Hematopoietic multipotent progenitor cell treated with erythropoietin and hydrocortisone succinate and interleukin-3 and kit ligand, for 6 days (in vitro differentiated cells): ENCODE data around the gene LAMB2.

Experiments
- DNase-seq: peaks from one replicate; pipeline ENCODE4 v3.0.0-alpha.2; 2015

LAMB2 gene

GRCh38 chr3:49132437-49133225, at the start of gene LAMB2:
LAMB2 (minus strand) TSS chr3:49133050; CDS start chr3:49132867, 183 bp downstream.
- peak; percentile 35 for DNase-seq

GRCh38 chr3:49181351-49181750, 48.5 kb upstream of the LAMB2 start:
- no peak for DNase-seq

- DNase-seq: no peak
Measured at GRCh38 chr3:49180116-49180515, 47.3 kb upstream of the LAMB2 start.

- no peak for DNase-seq
Measured at GRCh38 chr3:49177073-49177472, 44.2 kb upstream of the LAMB2 start.

- no peak for DNase-seq
Measured at GRCh38 chr3:49175530-49175929, 42.7 kb upstream of the LAMB2 start.

DNA sequence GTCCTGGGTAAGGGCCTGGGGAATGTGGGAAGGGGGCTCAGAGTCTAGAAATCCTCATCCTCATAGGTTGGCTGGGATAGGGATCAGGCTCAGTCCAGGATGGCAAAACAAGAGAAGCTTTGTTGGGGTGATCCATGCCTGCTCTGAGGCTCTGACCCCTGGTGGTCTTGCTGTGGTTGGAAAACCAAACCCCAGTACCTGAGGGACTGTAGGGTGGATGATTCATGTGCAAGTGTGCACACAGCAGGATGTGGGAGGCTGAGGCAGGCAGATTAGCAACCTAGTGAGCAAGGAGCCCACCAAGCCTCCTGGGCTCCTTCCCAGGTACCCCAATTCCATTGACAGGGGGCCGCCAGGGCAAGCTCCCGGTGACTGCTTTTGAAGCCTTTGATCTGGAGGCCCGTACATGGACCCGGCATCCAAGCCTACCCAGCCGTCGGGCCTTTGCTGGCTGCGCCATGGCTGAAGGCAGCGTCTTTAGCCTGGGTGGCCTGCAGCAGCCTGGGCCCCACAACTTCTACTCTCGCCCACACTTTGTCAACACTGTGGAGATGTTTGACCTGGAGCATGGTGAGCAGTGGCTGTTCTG, 41.6 kb upstream of the LAMB2 start:
- no peak for DNase-seq

DNA sequence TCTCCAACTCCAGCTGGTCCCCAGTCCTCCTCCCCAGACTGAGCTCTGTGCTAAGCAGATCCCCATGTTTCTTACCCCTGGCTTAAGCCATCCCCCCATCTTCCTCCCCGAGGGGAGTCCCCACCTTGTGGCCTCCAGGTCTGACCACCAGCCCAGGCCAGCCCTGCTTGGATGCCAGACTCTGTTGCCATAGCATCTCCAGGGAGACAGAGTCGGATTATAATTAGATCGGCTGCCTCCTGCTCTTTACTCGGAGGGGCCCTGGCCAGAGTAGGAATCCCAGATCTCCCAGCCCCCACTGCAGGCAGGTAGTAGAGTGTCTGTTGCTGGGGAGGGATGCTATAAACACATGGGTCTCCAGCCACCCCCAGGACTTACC, 40.9 kb upstream of the LAMB2 start:
- no peak for DNase-seq

DNA sequence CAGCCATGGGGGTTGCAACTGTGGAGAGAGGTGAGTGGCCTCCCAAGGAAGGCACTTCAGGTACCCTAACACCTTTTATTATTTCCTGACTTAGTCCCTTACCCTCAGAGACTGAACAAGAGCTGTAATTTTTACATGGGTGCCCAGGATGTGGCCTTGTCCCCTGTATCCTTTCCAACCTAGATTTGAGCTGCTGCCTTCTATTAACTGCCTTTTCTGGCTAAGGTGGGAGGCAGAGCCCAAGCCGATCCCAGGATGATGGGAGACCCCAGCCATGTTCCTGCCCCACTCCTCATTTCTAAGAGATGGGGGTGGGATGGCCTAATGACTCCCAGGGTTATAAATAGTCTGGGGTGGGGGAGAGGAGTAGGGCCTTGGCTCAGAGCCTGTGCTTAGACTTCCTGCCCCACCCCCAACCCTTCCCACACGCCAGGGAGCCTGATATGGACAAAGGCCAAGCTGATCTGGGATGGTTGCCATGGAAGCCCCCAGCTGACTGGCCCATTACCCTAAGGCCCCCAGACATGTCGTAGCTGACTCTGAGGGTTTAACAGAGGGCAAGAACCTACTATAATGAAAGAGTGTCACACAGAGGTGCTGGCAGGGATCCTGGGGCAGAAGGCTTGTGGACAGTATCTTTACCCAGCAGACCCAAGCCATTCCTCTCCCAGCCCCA, 40.4 kb upstream of the LAMB2 start:
- DNase-seq: peak; percentile 78

- DNase-seq: no peak
Measured at GRCh38 chr3:49172551-49173041, 39.7 kb upstream of the LAMB2 start.

DNA sequence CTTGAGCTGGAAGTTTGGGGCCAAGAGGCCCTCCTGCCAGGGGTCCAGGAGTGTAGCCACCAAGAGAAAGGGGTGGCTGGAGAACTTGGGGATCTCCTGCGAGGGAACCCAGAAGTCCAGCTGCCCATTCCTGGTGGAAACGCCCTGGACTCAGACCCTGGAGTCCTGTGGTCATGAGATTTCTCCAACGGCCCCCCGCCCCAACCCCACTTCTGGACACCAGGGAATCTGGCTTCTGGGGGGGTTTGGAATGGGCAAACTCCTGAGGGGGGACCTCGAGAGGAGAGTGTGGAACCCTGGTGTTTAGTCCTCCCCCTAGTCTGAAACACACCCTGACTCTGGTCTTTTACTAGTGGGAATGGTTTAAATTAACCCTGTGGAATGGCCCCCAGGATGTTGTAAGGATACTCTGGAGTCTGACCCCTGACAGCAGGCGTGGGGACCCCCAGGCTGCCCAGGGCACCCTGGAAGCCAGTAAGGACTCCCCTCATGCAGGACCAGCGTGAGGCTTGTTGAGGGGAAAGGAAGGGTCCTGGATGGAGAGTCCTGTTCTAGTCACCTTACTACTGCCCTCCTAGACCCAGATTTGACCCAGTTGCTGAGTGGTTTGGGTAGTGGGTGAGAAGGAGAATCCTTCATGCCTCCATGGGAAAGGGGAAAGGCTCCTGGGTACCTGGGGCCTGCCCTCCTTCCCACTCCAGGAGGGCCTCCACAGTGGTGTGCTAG, 39.1 kb upstream of the LAMB2 start:
- no peak for DNase-seq

- DNase-seq: peak; percentile 94
Measured at GRCh38 chr3:49171119-49171774, 38.4 kb upstream of the LAMB2 start, which contains the start of gene KLHDC8B. KLHDC8B (plus strand) TSS chr3:49171598; CDS start chr3:49172770, 1,172 bp downstream.

GRCh38 chr3:49170744-49171118, 37.9 kb upstream of the LAMB2 start:
- DNase-seq: no peak

DNA sequence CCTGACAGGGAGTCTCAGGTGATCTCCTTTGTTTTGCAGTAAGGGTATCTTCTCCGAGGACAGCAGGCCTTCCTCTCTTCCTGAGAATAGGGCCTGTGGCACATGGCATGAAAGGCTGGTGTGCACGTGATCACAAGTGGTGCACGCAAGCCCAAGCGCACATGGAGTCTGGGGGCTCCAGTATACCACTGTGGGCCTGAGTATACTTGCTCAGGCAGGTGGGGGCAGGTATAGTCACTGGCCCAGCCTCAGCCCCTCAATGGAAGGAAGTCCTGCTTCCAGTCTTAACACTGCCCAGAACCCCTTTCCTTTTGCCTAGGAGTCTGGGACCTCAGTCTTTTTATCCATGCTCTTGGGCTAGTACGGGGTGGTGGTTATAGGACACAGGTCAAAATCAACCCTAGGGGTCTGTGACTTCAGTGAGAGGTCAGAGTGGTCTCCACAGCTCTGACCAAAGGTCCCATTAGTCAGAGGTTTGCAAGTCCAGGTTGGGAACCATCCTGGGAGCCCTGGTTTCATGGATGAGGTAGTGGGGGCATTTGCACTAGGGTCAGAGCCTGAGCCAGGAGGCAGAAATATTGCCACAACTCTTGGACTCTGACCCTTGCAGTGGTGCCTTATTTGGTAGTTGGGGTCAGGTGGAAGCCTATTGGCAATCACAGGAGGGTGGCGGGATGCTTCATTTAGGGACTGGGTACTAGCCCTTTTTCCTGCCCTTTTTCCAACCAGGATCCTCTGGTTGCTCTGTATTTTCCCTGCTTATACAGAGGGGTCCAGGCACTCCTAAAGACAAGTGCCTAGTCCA, 34.1 kb upstream of the LAMB2 start:
- no peak for DNase-seq

GRCh38 chr3:49165771-49166751, 33.2 kb upstream of the LAMB2 start, which contains the start of gene CCDC71:
CCDC71 (minus strand) TSS chr3:49166331; CDS start chr3:49164208, 2,123 bp downstream.
- peak; percentile 91 for DNase-seq

- DNase-seq: no peak
Measured at GRCh38 chr3:49164983-49165720, 32.3 kb upstream of the LAMB2 start.

DNA sequence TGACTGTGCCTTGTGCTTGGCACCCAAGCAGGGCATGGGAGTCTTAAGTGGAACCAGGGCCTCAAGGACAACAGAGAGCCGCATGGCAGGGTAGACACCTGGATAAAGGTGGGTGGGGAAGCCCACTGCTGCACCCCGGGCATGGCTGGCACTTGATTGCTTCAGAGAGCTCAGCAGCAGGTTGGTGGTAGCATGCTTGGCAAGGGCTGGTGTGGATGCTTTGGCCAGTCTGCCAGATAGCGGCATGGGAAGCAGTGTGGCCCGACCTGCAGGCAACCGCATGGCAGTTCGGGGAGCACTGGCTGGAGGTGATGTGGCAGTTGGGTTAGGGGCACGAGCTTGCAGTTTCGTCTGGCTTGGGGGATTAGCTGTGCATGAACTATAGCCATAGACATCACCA, 30.8 kb upstream of the LAMB2 start:
- DNase-seq: no peak

GRCh38 chr3:49162751-49163419, 30.0 kb upstream of the LAMB2 start:
- no peak for DNase-seq

- DNase-seq: no peak
Measured at GRCh38 chr3:49161808-49162530, 29.1 kb upstream of the LAMB2 start.
